HTERT RPE-1 (cell line): Measurements from ENCODE around the gene GP1BA.
"Not testable (repeated sequence)": the region's sequence is repeated elsewhere in the genome, so short reads cannot be mapped to it uniquely, and the experiment has no call there.

ENCODE experiments used
- in situ Hi-C: fragments of 300-500 bp; cut with MboI; formaldehyde crosslinking; loops from 4 replicates; pipeline ENCODE4 v1.14.3; 2020; ENCODE audit warnings: low sequenced_read_pairs

Gene GP1BA

GRCh38 chr17:4901108-4901647, 30.9 kb upstream of the GP1BA start:
- in situ Hi-C loops, result no loop called here

GRCh38 chr17:4901648-4902344, 30.3 kb upstream of the GP1BA start:
- in situ Hi-C loops, result no loop called here

GRCh38 chr17:4902540-4902939, 29.5 kb upstream of the GP1BA start:
- in situ Hi-C loops, result no loop called here

GRCh38 chr17:4903051-4903818, 28.8 kb upstream of the GP1BA start, which contains the start of gene CHRNE:
Gene CHRNE (minus strand): TSS chr17:4903098. CDS start chr17:4903063, 35 bp downstream.
- in situ Hi-C loops, result no loop called here

- in situ Hi-C loops, result not testable (repeated sequence)
These were observed 25.4 kb upstream of the GP1BA start for GRCh38 chr17:4906642-4907041.

GRCh38 chr17:4908301-4908700, 23.8 kb upstream of the GP1BA start:
- in situ Hi-C loops, result no loop called here

- in situ Hi-C loops, result no loop called here
These were observed 23.2 kb upstream of the GP1BA start for GRCh38 chr17:4908711-4909496.

GRCh38 chr17:4913994-4914393, 18.1 kb upstream of the GP1BA start:
- in situ Hi-C loops, result no loop called here

- in situ Hi-C loops, result not testable (repeated sequence)
These were observed 17.5 kb upstream of the GP1BA start for GRCh38 chr17:4914551-4914950.

- in situ Hi-C loops, result no loop called here
These were observed 12.5 kb upstream of the GP1BA start for GRCh38 chr17:4919511-4920047.

- in situ Hi-C loops, result no loop called here
These were observed 11.6 kb upstream of the GP1BA start for GRCh38 chr17:4920351-4921048.

GRCh38 chr17:4921320-4921719, 10.8 kb upstream of the GP1BA start:
- in situ Hi-C loops, result no loop called here

GRCh38 chr17:4926577-4927335, 5.3 kb upstream of the GP1BA start:
- in situ Hi-C loops, result not testable (repeated sequence)

GRCh38 chr17:4928881-4929280, 3.2 kb upstream of the GP1BA start:
- in situ Hi-C loops, result no loop called here

GRCh38 chr17:4932756-4933155, 679 bp downstream of the GP1BA start:
- in situ Hi-C loops, result no loop called here

GRCh38 chr17:4933646-4934045, 1.6 kb downstream of the GP1BA start:
- in situ Hi-C loops, result no loop called here

GRCh38 chr17:4934173-4934979, 2.3 kb downstream of the GP1BA start:
- in situ Hi-C loops, result no loop called here

GRCh38 chr17:4935650-4936049, 3.6 kb downstream of the GP1BA start:
- in situ Hi-C loops, result no loop called here

GRCh38 chr17:4936436-4936835, 4.4 kb downstream of the GP1BA start:
- in situ Hi-C loops, result no loop called here
